ENCODE results near the gene HFE.

- TF ChIP-seq CTCF (IDR thresholded peaks at IDR 0.05; ENCODE audit: borderline replicate concordance, extremely low read depth, low read length, poor library complexity, severe bottlenecking) (no peak), EZH2 (IDR thresholded peaks at IDR 0.05; ENCODE audit: borderline replicate concordance, low read depth, low read length, severe bottlenecking) (no peak)
These were observed 41.3 kb upstream of the HFE start for GRCh38 chr6:26045928-26046368.

Measured in DND-41 (cell line).